Measurements from ENCODE around the gene AAMDC.

AAMDC gene

DNA sequence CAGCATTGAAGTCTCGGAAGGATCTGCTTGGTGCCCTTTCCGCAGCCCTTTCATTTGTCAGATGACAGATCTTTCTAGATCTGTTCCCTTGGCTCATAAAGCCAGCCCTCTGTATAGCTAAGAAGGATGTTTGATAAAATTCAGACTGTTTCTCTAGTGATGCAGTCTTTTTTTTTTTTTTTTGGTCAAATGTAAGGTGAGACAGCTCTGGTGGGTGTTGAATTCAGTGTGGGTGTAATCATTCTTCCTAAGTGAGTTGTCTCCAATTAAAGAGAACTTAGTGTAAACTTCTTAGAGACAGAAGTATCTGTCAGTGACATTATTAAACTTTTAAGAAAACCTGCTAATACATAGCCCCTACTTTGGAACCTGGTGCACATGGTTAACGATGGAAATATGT, 53.3 kb downstream of the AAMDC start:
- TF ChIP-seq ZBTB7A (IDR thresholded peaks at IDR 0.05; ENCODE audit: low read depth), result no peak

DNA sequence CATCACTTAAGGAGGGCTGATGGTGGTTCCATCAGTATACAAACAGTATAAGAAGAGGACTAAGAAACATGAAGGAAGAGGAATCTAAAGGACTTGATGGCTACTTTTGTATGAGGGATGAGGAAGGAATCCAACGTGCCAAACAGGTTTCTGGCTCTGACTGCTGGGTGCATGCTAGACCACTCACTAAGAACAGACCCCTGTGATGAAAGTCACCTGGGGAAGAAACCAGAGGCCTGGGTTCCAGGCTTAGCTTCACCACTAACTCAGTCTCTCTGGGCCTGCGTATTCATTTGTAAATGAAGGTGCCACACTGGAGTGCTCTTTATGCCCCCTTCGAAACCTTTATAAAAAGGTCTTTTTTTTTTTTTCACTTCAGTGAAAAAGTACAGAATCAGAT, 55.1 kb downstream of the AAMDC start:
- TF ChIP-seq TEAD4 (IDR thresholded peaks at IDR 0.05) (no peak), EP300 (IDR thresholded peaks at IDR 0.05; ENCODE audit: borderline replicate concordance) (no peak), TAF1 (IDR thresholded peaks at IDR 0.05; ENCODE audit: low read depth) (no peak), NFIC (IDR thresholded peaks at IDR 0.05) (no peak), TCF12 (IDR thresholded peaks at IDR 0.05; ENCODE audit: low read depth) (no peak)
- TF ChIP-seq, protein P1, sequence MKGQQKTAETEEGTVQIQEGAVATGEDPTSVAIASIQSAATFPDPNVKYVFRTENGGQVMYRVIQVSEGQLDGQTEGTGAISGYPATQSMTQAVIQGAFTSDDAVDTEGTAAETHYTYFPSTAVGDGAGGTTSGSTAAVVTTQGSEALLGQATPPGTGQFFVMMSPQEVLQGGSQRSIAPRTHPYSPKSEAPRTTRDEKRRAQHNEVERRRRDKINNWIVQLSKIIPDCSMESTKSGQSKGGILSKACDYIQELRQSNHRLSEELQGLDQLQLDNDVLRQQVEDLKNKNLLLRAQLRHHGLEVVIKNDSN (IDR thresholded peaks at IDR 0.05), result no peak
- TF ChIP-seq, protein P2, sequence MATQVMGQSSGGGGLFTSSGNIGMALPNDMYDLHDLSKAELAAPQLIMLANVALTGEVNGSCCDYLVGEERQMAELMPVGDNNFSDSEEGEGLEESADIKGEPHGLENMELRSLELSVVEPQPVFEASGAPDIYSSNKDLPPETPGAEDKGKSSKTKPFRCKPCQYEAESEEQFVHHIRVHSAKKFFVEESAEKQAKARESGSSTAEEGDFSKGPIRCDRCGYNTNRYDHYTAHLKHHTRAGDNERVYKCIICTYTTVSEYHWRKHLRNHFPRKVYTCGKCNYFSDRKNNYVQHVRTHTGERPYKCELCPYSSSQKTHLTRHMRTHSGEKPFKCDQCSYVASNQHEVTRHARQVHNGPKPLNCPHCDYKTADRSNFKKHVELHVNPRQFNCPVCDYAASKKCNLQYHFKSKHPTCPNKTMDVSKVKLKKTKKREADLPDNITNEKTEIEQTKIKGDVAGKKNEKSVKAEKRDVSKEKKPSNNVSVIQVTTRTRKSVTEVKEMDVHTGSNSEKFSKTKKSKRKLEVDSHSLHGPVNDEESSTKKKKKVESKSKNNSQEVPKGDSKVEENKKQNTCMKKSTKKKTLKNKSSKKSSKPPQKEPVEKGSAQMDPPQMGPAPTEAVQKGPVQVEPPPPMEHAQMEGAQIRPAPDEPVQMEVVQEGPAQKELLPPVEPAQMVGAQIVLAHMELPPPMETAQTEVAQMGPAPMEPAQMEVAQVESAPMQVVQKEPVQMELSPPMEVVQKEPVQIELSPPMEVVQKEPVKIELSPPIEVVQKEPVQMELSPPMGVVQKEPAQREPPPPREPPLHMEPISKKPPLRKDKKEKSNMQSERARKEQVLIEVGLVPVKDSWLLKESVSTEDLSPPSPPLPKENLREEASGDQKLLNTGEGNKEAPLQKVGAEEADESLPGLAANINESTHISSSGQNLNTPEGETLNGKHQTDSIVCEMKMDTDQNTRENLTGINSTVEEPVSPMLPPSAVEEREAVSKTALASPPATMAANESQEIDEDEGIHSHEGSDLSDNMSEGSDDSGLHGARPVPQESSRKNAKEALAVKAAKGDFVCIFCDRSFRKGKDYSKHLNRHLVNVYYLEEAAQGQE (IDR thresholded peaks at IDR 0.05; ENCODE audit: low read depth), result no peak
- TF ChIP-seq, protein P3, sequence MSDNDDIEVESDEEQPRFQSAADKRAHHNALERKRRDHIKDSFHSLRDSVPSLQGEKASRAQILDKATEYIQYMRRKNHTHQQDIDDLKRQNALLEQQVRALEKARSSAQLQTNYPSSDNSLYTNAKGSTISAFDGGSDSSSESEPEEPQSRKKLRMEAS (IDR thresholded peaks at IDR 0.05), result no peak

GRCh38 chr11:77879218-77879617, 58.3 kb downstream of the AAMDC start:
- no peak for TF ChIP-seq TEAD4 (IDR thresholded peaks at IDR 0.05)
- no peak for TF ChIP-seq ZBTB7A (IDR thresholded peaks at IDR 0.05; ENCODE audit: low read depth)
- TF ChIP-seq, protein P3 (IDR thresholded peaks at IDR 0.05), result no peak
- TF ChIP-seq FOXM1 (IDR thresholded peaks at IDR 0.05; ENCODE audit: borderline replicate concordance, low read depth), result no peak
- TF ChIP-seq YY1 (IDR thresholded peaks at IDR 0.05; ENCODE audit: low read depth), result no peak
- no peak for TF ChIP-seq EGR1 (IDR thresholded peaks at IDR 0.05)
- TF ChIP-seq TAF1 (IDR thresholded peaks at IDR 0.05; ENCODE audit: low read depth), result no peak
- no peak for TF ChIP-seq CEBPB (IDR thresholded peaks at IDR 0.05)
- TF ChIP-seq EP300 (IDR thresholded peaks at IDR 0.05; ENCODE audit: borderline replicate concordance), result no peak
- TF ChIP-seq NFIC (IDR thresholded peaks at IDR 0.05), result no peak

DNA sequence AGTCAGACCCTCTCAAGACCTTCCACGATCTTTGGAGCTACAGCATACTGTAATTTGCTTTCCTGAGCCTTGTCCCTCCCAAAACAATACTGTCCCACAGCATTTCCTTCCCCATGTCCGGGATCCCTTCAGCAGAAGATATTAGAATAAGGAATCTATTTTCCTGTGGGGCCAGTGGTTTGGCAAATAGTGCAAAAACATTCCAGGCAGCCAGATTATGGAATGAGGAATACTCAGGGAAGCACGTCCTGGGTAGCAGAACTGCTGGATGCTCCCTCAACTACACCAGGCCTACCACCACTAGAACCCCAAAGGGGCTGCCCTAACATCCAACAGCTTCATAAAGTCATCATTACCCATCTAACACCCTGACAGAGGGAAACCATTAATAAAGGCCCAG, 61.5 kb downstream of the AAMDC start:
- TF ChIP-seq CREB1 (IDR thresholded peaks at IDR 0.05; ENCODE audit: low read depth) (no peak), TCF12 (IDR thresholded peaks at IDR 0.05; ENCODE audit: low read depth) (no peak), YY1 (IDR thresholded peaks at IDR 0.05; ENCODE audit: low read depth) (no peak), TAF1 (IDR thresholded peaks at IDR 0.05; ENCODE audit: low read depth) (no peak), EP300 (IDR thresholded peaks at IDR 0.05; ENCODE audit: borderline replicate concordance) (no peak), CEBPB (IDR thresholded peaks at IDR 0.05) (no peak), NFIC (IDR thresholded peaks at IDR 0.05) (no peak), EGR1 (IDR thresholded peaks at IDR 0.05) (no peak), FOXM1 (IDR thresholded peaks at IDR 0.05; ENCODE audit: borderline replicate concordance, low read depth) (no peak), RAD21 (IDR thresholded peaks at IDR 0.05; ENCODE audit: low read depth) (no peak), TEAD4 (IDR thresholded peaks at IDR 0.05) (no peak), ZBTB7A (IDR thresholded peaks at IDR 0.05; ENCODE audit: low read depth) (no peak)
- TF ChIP-seq, protein P3 (IDR thresholded peaks at IDR 0.05), result no peak
- TF ChIP-seq, protein P1 (IDR thresholded peaks at IDR 0.05), result no peak
- TF ChIP-seq, protein P2 (IDR thresholded peaks at IDR 0.05; ENCODE audit: low read depth), result no peak

- TF ChIP-seq CEBPB (IDR thresholded peaks at IDR 0.05) (no peak), RAD21 (IDR thresholded peaks at IDR 0.05; ENCODE audit: low read depth) (no peak), EP300 (IDR thresholded peaks at IDR 0.05; ENCODE audit: borderline replicate concordance) (no peak), CREB1 (IDR thresholded peaks at IDR 0.05; ENCODE audit: low read depth) (no peak), TCF12 (IDR thresholded peaks at IDR 0.05; ENCODE audit: low read depth) (no peak), FOXM1 (IDR thresholded peaks at IDR 0.05; ENCODE audit: borderline replicate concordance, low read depth) (no peak), YY1 (IDR thresholded peaks at IDR 0.05; ENCODE audit: low read depth) (no peak), NFIC (IDR thresholded peaks at IDR 0.05) (no peak)
- TF ChIP-seq, protein P1 (IDR thresholded peaks at IDR 0.05), result no peak
- TF ChIP-seq, protein P2 (IDR thresholded peaks at IDR 0.05; ENCODE audit: low read depth), result no peak
- TF ChIP-seq, protein P3 (IDR thresholded peaks at IDR 0.05), result no peak
Observed at GRCh38 chr11:77883775-77884174, 62.8 kb downstream of the AAMDC start.
